Melanocyte of skin (primary cell): ENCODE measurements around the gene KIF2C. TPM values are rescaled to one million over a fixed set of nuclear protein-coding genes. Genes with fewer than 3 reads are reported as not detected.

Experiments
- small RNA-seq, 2 donors: library from RNA; depleted of rRNA; stranded (forward); fragments of <200 nt; gene quantifications; one replicate each; pipeline ENCODE3, GENCODE V24; 2012
- total RNA-seq, 2 donors: library from RNA; depleted of rRNA; stranded (reverse); fragments of >200 nt; gene quantifications; 2 replicates each; pipeline ENCODE4 v1.2.3, GENCODE V29; 2012

KIF2C gene
- 10 to 100 TPM; 25.1 to 61.6 TPM for total RNA-seq

DNA sequence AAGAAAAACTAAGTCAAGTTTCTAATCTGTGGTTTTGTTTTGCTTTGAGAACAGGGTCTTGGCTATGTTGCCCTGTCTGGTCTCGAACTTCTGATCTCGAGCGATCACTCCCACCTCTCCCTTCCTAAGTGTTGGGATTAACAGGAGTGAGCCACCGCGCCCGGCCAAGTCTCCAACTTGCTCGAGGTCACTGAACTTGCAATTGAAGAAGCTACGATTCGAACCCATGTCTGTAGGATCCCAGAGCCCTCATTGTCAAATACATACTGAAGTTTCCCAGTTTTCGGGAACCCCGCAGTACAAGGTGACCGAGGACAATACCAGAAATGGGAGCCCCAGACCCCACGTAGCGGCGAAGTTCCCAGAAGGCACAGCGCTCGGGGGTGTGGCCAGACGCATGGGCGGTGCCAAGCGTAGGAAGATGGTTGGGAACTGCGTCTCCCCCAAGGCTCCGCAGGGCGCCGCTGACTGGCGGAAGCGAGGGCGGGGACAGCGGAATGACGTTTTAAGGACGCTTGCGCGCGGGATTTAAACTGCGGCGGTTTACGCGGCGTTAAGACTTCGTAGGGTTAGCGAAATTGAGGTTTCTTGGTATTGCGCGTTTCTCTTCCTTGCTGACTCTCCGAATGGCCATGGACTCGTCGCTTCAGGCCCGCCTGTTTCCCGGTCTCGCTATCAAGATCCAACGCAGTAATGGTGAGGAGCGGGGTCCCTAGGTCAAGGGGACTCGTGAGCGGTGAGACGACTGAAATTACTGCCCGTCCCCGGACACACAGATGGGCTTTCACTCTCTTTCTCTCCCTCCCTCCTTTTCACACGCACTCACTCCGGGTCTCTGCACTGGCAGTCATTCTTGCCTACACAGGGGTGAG is at the start of gene KIF2C:
Gene KIF2C, plus strand, starts transcription at position 531 of the 872 bp plus-strand sequence. Its CDS starts 96 bp downstream, at position 627.

DNA sequence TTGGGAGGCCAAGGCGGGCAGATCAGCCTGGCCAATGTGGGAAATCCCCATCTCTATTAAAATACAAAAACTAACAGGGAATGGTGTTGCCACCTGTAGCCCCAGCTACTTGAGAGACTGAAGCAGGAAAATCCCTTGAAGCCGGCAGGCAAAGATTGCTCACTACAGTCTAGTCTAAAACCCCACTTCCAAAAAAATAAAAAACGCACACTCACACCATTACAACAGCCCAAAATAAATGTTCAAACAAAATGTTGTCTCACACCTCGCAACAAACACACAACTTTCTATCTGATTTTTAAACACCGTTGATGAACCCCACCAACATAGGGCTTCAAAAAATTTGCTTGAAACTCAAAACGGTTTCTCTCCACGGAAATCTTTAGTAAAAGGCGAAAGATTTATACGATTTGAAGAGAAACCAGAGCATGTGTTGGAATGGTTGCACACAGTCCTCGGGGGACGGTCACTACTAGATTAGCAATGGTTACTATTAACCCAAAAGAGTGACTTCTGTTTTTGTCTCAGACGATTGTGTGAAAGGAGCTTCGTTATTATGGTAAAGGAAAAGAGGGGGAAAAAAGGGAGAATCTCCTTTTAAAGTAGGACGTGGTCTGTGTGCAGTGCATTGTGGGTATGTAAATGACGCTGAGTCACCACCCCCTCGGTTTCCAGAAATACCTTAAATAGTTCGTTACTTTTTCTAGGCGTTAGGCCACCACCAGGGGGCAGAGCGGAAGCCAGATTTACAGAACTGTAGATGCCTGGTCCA is 8.7 kb upstream of the KIF2C start, which contains the start of gene RNU5D-1:
Gene RNU5D-1, minus strand, starts transcription at position 430 of the 772 bp plus-strand sequence.

DNA sequence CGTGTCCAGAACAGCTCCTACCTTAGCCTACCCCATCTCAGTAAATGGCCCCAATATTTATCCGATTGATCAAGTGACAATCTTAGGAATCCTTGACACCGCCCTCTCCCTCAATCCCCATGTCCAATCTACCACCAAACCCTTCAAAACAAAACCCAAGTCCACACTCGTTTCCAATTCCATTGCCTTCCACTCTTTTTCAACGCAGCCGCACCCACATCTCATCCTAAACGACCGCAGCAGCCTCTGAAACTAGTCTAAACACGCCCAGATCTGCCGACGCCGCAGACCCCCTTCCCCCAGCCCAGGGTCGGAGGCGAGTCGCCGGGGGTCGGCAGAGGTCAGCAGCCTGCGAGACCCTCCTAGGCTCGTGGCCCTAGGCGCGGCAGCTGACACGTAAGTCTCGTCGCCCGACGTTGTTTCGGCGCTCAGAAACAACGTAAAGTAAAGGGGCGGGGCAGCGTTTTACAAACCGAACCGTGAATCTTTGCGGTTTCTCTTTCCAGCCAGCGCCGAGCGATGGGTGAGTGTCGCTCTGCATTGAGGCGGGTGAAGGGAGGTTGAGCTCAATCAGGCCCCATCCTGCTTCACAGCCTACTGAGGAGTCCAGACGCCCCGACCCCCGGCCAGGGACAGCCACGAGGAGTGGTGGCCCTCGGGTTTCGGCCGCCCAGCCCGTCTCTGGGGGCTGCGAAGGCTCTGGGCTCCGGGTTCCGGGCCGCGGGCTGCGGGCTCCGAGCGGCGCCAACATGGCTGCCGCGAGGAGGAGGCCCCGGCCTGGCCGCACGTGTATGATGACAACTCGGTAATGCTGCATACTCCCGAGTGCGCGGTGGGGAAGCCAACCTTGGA is 35.7 kb downstream of the KIF2C start, which contains the start of gene RPS8:
Gene RPS8, plus strand, starts transcription at position 463 of the 852 bp plus-strand sequence. Its CDS starts 57 bp downstream, at position 520.

DNA sequence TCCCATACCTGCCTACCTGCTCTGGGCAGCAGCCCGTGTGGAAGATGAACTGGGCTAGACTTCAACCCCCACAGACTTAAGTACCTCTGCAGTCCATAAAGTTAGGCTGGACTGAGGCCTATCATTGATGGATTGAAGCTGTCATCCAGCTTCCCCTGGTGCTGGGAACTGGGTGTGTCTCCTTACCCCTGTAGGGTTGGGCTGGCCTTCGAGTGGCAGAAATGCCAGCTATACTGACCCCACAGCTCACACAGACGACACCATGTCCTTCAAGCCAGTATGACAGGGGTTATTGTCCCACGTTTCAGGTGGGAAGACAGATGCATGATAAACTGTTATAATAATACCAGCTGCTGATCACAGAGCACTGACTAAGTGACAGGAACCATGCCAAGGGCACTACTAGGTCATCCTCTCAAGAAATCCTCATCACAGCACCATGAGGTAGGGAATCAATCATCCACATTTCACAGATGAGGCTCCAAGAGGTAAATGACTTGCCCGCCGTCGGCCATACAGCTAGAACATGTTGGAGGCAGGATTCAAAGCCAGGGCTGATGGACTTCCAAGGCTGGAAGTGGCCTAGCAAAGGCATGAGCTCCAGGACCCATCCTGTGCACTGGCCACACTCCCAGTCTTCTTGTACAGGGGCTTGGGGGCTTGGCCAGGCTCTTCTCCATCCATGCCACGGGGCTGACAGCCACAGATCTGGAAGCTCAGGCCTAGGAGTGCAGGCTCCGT is 48.7 kb downstream of the KIF2C start, which contains the start of gene BEST4:
Gene BEST4, minus strand, starts transcription at position 51 of the 741 bp plus-strand sequence. CDS start 465 bp downstream, outside the sequence.

DNA sequence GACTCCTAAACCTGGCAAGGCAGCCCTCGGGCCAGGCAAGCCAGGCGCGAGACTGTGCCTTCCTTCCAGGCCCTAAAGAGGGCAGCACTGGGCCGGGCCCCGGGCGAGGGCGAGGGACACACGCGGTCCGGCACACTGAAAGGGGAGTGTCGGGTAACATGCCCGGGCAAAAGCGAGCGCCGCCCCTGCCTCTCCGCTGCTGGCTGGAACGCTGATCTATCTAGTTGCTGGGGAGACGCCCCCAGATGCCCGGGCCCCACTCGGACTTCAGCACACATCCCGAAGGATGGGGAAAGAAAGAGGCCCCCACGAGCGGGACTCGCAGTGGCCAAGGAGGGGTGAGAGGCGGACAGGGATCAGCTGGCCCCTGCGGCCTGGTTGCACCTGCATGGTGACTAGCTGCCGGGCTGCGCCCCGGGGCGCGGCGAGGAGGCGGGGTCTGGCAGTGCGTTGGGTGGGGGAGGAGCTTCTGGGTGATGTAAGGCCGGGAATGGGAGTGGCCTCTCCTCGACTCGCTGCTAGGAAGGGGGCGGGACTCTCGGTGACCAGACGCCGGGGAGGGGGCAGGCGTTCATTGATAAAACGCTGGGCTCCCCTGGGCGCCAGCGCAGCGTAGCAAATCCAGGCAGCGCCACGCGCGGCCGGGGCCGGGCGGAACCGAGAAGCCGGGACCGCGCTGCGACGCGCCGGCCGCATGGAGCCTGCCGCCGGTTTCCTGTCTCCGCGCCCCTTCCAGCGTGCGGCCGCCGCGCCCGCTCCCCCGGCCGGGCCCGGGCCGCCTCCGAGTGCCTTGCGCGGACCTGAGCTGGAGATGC is 60.3 kb downstream of the KIF2C start, which contains the start of gene PLK3:
Gene PLK3, plus strand, starts transcription at position 608 of the 815 bp plus-strand sequence. Its CDS starts 87 bp downstream, at position 695.

DNA sequence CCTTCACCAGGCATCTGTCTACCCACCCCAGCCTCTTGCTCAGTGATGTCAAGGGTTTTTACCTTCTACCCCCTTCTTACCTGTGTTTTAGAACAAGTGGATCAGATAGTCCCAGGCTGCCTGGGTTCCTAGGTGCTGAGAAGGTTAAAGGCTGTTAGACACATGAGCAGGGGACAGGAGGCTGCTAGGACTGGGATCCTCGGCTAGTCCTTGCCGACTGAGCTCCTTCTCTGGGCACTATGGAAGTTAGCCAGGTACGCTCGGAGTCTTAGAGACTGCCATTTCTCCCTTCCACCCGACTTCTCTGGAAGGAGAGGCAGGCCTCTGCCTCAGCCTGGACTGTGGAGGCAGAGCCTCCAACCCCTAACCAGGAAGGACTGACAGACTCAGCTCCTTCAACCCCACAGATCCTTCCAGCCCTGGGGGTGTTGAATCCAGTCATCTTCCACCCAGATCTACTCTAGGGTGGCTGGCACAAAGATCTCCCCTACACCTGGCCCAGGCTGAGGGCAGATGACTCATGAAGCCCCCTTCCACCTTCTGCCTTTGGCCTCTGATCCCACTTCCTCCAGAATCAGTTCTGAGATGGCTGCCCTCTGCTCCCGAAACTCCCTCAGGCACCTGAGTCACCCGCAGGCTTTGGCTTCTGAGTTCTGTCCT is 67.2 kb downstream of the KIF2C start, which contains the start of gene DYNLT4:
Gene DYNLT4, minus strand, starts transcription at position 648 of the 660 bp plus-strand sequence. CDS start 683 bp downstream, outside the sequence.

DNA sequence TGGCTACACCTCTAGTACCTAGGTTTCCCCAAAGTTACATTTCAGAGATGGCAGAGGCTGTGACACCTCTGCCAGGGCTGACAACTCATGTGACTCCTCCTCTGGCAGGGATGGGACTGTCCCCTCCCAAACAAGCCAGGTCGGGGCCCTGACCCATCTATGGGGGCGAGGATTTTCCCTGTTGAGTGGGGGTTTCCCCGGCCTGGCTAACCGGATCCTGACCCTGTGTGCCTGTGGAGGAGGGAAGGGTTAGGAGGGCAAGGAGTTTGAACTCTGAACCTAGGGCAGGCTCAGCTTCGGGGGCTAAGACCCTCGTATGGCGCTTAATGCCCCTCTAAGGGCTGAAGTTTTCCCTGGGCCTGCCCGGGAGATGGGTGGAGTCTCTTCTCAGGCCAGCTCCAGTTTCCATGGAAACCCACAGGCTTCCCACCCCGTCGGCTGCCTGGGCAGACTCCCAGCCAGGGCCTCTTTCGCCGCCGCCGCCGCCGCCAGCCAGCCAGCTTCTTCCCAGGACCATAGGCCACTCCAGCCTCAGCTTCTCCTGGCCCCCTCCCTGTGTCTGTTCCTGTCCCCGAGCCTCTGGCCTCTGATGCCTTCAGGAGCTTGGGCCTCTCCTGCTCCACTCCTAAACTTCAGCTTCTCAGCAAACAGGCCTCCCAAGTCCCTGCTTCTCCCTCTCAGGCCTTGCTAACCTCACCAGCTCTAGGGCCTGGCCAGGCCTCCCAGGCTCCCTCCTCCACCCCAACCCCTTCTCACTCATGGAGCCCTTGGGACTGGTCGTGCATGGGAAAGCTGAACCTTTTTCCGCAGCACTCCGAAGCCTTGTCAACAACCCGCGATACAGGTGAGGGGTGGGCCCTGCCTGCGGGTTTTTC is 68.7 kb downstream of the KIF2C start, which contains the start of gene BTBD19:
Gene BTBD19, plus strand, starts transcription at position 461 of the 875 bp plus-strand sequence. Its CDS starts 298 bp downstream, at position 759.

Small RNAs within 50 kb of the gene (small RNA-seq; reads per million reads assigned to genes)
- 344 to 647 reads per million in 2 donors for gene RNU5D-1
- 41.9 to 308 reads per million in 2 donors for gene RNU5F-1
- gene SNORD38A, result 801 to 993 reads per million in 2 donors
- 0 reads per million in 2 donors for gene SNORD38B
- gene SNORD46, result 39.2 to 46.8 reads per million in 2 donors
- 0 reads per million in 2 donors for gene SNORD55

Other genes starting within 250 kb of the KIF2C start
- 10 to 100 TPM; 12.7 to 15.8 TPM for gene TMEM53, start 65.4 kb upstream of the KIF2C start, total RNA-seq
- 1 to 10 TPM in 1 of 2 donors, not detected in 1; 2.8 TPM for gene ARMH1, start 65.1 kb upstream of the KIF2C start, total RNA-seq
- not detected for gene RNU5D-1, start 8.7 kb upstream of the KIF2C start, total RNA-seq
- gene RPS8, start 35.7 kb downstream of the KIF2C start, total RNA-seq, result 100 to 1,000 TPM; 546 to 709 TPM
- gene BEST4, start 48.3 kb downstream of the KIF2C start, total RNA-seq, result under 1 TPM in 1 of 2 donors, not detected in 1; under 0.01 TPM
- 10 to 100 TPM in 1 of 2 donors, 1 to 10 TPM in 1; 7.2 to 23.0 TPM for gene PLK3, start 60.5 kb downstream of the KIF2C start, total RNA-seq
- under 1 TPM in 1 of 2 donors, not detected in 1; 0.34 TPM for gene DYNLT4, start 67.5 kb downstream of the KIF2C start, total RNA-seq
- 1 to 10 TPM; 3.8 to 10.0 TPM for gene BTBD19, start 68.7 kb downstream of the KIF2C start, total RNA-seq
- under 1 TPM; under 0.01 to 0.33 TPM for gene PTCH2, start 103.4 kb downstream of the KIF2C start, total RNA-seq
- 10 to 100 TPM; 27.9 to 44.6 TPM for gene EIF2B3, start 246.8 kb downstream of the KIF2C start, total RNA-seq